Skin of body (tissue), 2 donors: ENCODE data around the gene RUFY4. TPM values are rescaled to one million over a fixed set of nuclear protein-coding genes. Genes with fewer than 3 reads are reported as not detected.

Experiments
- DNase-seq: peaks from one replicate; lab custom pipeline; 2025; lab: John Stamatoyannopoulos, UW
- total RNA-seq: library from RNA; depleted of rRNA; stranded (reverse); fragments of >200 nt; gene quantifications from one replicate; pipeline ENCODE4 v1.2.3, GENCODE V29; 2014

The RUFY4 gene
- 0.10 TPM for total RNA-seq

DNA sequence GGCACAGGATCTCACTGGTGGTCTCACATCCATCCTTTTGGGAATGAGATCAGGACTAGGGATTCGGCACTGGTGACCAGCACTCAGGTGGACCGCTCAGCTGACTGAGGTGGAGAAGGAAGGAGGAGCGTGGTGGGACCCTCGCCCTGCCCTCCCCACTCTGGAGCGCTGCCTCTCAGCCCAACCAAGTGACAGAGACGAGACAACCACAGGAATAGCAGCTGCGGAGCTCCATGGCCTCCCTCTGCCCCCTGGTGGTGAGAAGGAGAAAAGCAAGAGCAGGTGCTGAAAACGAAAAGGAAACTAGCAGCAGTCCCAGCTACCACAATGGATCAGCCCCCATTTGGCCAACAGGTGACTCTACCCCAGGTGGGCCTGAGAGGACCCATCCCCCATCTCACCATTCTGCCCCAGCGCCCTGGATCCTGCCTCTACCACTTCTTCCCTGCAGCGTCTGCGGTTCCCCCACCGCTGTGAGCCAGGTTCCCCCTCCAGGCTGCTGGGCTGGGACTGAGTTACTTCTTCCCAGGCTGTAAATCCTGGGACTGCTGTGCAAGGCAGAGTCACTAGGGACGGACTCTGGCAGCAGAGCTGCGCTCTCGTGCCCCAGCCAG is at the start of gene RUFY4:
Gene RUFY4 (plus strand): TSS at position 533 of the 614 bp plus-strand sequence. CDS start 1,353 bp downstream, outside the sequence.
- peak; percentile 47 for DNase-seq

DNA sequence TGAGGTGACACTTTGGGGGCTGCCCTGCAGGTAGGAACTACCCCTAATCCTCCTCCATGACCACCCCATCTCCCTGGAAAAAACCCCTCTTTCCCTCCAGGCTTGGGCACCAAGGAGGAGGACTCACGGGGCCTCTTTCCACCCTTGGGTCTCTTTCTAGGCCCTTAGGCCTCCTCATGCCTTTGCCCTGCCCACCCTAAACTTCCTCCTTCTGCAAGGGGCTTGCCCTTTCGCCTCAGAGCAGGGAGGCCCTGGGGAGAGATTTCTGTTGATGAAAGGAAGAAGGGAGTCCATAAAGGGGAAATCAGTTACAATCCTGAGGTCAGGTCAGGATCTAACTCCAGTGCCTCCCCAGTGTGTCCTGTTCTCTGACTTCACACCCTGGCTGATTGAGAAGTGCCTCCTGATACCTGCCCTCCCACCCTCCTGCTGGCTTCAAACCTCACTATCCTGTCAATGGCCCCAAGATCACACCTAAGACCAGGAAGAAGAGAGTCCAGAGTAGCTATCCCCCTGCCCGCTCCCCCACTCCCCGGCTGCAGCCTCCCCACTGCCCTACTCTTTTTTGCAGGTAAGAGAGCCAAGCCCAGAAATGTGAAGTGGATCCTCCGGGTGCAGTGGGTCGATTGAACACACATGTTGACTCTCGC is 49.5 kb upstream of the RUFY4 start:
- DNase-seq: no peak

DNA sequence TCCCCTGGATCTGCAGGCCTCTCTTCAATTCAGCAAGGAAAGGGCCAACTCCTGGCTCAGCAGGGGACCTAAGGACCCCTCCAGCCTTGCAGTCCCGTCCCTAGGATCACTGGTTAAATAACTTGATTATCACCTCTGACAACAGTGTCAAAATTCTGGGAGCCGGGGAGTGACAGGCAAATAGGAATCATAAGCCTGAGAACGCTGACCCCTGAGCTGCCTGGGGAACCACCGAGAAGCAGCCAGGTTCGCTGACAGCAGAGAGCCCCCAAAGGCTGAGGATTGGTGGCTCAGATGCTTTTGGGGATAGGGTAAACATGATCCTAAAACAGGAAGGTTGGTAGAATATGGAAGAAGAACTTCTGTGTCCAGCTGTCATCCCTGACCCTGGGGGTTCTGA is 48.8 kb upstream of the RUFY4 start:
- DNase-seq: no peak

DNA sequence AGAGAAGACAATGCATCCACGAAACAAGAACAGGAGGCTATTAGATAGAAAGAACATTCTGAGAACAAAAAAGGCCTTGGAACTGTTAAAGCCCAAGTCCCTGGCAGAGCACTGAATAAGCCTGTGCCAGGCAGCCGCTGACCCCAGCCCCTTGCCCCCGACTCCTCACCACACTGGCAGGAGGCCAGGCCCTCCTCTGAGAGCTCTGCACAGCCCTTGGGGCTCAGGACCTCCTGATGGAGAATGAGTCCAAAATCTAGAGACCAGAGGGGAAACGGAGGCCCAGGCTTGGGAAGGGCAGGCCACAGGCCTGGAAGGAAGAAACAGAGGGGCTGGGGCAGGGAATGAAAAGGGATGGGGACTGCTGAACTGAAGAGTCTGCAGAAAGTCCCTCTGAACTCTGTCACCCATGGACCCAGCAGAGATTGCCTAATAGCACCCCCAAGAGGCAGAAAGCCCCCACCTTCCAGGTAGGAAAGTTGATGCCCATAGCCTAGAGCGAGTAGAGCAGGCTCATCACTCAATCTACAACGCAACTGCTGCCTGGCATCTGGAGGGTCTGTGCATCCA is 48.0 kb upstream of the RUFY4 start:
- no peak for DNase-seq

DNA sequence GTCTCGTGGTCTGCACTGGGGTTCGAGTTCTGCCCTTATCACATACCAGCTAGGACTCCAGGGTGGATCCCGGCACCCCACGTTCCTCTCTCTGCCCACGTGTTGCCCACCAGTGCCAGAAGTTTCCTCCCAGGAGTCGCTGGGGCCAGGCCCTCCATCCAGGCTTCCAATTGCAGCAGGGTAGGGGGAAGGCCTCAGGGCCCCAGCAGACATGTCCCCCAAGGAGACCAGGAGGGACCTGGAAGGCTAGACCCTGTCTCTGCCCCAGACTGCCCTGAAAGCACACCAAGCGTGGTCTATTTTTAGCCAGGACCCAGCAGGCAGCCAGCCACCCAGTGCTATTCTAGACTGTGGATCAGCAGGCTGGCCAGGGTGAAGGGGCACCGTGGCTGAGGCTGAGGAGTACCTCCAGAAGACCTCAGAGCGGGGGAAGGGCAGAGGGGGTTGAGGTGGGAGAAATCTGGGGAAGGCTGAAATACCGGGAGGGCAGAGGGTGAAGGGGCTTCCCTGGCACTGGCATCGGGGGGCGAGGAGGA is 47.4 kb upstream of the RUFY4 start:
- DNase-seq: no peak

GRCh38 chr2:218022131-218022850 is 46.8 kb upstream of the RUFY4 start:
- DNase-seq: no peak

DNA sequence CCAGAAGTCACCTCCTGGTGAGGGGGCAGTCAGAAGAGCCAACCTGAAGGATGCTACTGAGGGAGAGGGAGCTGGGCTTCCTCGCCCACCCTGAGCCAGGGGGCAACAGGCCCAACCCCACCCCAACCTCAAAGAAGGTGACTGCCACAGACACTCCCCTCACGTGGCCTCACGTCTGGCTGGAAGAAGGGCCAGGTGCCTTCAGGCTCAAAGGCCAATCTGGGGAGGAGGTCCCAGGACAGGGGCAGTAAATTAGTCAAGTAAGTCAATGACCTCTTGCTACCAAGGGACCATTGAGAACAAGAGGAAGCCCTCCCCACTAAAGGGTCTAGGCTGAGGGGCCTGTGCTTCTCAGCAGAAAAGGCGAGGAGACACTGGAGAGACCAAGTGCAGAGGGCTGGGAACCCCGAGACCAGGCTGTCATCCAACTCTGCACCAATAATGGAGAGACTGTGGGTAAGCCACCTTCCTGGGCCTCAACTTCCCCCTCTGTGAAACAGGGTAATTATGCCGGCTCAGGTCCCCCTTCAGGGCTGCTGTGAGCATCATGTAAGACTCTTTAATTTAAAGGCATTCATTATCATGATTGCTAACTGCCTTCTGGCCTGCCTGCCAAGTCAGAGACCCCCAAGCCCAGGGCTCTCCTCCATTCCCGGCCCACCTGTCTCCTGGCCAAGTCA is 46.1 kb upstream of the RUFY4 start:
- no peak for DNase-seq

GRCh38 chr2:218023636-218024035 is 45.4 kb upstream of the RUFY4 start:
- DNase-seq: no peak

DNA sequence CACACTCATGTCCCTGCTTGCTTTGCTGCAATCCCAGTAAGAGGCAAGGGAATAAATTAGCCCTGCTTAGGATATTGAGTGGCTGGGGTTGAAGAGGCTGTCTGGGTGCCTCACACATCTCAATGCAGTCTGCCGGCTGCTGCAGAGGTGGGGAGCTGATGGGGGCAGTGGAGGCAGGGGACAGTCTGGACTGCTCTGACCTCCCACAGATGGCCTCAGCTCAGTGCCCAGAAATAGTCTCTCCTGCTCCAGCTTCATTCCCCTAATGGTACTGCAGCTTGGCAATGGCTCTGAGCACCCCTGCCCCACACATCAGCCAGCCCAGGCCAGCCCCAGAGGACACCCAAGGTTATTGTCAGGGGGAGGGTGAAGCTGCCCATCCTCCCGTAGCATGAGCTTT is 44.7 kb upstream of the RUFY4 start:
- DNase-seq: no peak

GRCh38 chr2:218024871-218025270 is 44.2 kb upstream of the RUFY4 start:
- no peak for DNase-seq

GRCh38 chr2:218026244-218026643 is 42.8 kb upstream of the RUFY4 start:
- DNase-seq: no peak

DNA sequence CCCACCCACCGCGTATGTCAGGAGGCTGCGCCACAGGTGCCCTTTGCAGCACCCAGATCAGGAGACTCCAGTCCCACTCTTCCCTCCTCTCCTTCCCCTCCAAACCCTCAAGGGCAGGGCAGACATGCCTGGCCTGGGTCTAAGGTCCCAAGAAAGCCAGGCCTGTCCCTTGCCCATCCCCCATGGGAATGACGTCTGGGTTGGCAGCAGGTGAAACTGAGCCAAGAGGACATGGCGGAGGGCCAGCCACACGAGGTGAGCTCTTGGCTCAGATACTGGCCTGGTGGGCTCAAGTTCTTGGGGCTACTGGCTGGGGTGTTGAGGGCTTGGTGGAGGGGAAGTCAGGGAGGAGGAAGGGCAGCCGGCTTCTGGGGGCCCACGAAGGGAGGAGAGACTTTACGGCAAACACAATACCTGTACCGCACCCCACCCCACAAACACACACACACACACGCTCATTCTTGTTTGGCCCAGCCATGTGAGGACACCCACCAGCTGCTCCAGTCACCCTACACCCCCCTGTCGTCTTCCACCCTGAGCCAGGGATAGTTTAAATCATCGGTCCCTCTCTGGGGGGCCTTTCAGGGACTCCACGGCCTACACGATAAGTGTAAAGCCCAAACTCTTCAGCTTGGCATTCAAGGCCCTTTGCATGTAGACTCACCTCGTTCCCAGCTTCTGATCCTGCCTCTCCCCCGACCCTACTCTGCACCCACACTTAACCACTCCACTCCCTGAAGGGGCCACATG is 42.2 kb upstream of the RUFY4 start:
- no peak for DNase-seq

- DNase-seq: no peak
Observed at GRCh38 chr2:218027426-218028188, 41.4 kb upstream of the RUFY4 start.

GRCh38 chr2:218028189-218028495 is 40.9 kb upstream of the RUFY4 start:
- DNase-seq: no peak

GRCh38 chr2:218028562-218029348 is 40.3 kb upstream of the RUFY4 start:
- DNase-seq: no peak

GRCh38 chr2:218029366-218030360 is 39.4 kb upstream of the RUFY4 start:
- peak; percentile 24 for DNase-seq

GRCh38 chr2:218030409-218031195 is 38.5 kb upstream of the RUFY4 start:
- DNase-seq: no peak
